ENCODE measurements around the gene SLC43A1. TPM values are rescaled to one million over a fixed set of nuclear protein-coding genes. Genes with fewer than 3 reads are reported as not detected.

The SLC43A1 gene
- total RNA-seq, 2 donors from 2014 or later: 8.4 to 9.1 TPM

DNA sequence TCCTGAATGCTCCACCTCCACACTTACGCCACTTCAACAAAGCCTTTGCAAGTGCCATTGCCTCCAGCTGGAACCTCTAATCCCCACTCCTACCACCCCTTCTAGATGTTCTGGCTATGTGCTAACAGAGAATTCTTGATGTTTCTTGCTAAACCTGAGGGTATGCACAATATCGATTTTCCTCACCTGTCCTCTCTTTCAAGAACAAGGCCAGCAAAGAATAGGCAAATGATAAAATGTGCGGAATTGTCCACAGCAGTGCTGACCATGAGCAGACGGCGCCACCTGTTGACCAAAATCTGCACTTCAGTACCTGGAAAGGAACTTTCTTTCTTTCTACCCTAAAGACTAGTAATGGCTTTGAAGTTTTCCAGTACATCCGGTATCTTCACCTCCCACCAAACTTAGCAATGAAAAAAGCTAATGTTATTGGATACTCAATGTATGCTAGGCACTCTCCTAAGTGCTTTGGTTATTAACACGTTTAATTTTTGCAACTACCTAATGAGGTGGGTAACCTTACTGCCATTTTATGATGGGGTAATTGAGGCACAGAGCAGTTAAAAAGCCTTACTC lies 11.6 kb upstream of the SLC43A1 start:
- Histone ChIP-seq H3K27ac (ENCODE audit: low read depth, low read length) (no peak overlapping the region), H3K9me3 (ENCODE audit: control insufficient read depth, low read length) (peaks cover 5% of the 10 kb centered on the region), H3K36me3 (ENCODE audit: control insufficient read depth, insufficient read depth, low read length) (peaks cover 18% of the 10 kb centered on the region), H3K4me3 (ENCODE audit: low read length) (no peak overlapping the region), H3K27me3 (ENCODE audit: control insufficient read depth, insufficient read depth, low read length, poor library complexity, severe bottlenecking) (no peaks in the 10 kb centered on the region), H3K4me1 (ENCODE audit: control insufficient read depth, insufficient read depth, low read length) (peaks cover 10% of the 10 kb centered on the region), H3K9ac (ENCODE audit: extremely low read depth, low read length, poor library complexity, severe bottlenecking) (no peak overlapping the region)
- H3K4me1 Mint-ChIP-seq: peaks cover 16% of the 10 kb centered on the region
- no peaks in the 10 kb centered on the region for H3K9me3 Mint-ChIP-seq
- H3K4me3 Mint-ChIP-seq: no peak overlapping the region
- 27 to 29% methylated on average over 6 to 7 of the region's 7 CpGs for WGBS, 2 experiments (ENCODE audit: insufficient coverage in 1 of 2, insufficient read length in 1 of 2)
- DNase-seq: peak; percentile 92
- H3K27ac Mint-ChIP-seq: peak overlapping the region; percentile 67
- no peaks in the 10 kb centered on the region for H3K27me3 Mint-ChIP-seq (ENCODE audit: insufficient read depth)
- TF ChIP-seq, protein P1, sequence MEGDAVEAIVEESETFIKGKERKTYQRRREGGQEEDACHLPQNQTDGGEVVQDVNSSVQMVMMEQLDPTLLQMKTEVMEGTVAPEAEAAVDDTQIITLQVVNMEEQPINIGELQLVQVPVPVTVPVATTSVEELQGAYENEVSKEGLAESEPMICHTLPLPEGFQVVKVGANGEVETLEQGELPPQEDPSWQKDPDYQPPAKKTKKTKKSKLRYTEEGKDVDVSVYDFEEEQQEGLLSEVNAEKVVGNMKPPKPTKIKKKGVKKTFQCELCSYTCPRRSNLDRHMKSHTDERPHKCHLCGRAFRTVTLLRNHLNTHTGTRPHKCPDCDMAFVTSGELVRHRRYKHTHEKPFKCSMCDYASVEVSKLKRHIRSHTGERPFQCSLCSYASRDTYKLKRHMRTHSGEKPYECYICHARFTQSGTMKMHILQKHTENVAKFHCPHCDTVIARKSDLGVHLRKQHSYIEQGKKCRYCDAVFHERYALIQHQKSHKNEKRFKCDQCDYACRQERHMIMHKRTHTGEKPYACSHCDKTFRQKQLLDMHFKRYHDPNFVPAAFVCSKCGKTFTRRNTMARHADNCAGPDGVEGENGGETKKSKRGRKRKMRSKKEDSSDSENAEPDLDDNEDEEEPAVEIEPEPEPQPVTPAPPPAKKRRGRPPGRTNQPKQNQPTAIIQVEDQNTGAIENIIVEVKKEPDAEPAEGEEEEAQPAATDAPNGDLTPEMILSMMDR (conservative IDR thresholded peaks at IDR 0.05): peak; percentile 99
- peaks cover 14% of the 10 kb centered on the region for H3K36me3 Mint-ChIP-seq (ENCODE audit: low read depth)

DNA sequence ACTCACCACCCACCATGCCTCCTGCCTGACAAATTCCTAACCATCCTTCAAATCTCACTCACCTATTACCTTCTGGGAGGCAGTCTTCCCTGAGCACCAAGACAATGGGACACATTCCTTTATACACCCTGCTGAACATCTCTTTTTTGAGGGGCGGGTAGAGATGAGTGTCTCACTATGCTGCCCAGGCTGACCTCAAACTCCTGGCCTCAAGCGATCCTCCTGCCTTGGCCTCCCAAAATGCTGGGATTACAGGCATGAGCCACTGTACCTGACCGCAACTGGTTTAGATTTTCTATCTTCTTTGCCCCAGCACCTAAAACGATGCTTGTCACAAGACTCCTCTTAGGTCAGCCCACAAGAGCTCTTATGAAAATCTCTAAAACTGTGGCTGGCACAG lies 7.9 kb upstream of the SLC43A1 start:
- Histone ChIP-seq H3K9me3 (ENCODE audit: control insufficient read depth, low read length) (peaks cover 5% of the 10 kb centered on the region), H3K4me3 (ENCODE audit: low read length) (no peak overlapping the region), H3K27ac (ENCODE audit: low read depth, low read length) (no peak overlapping the region), H3K9ac (ENCODE audit: extremely low read depth, low read length, poor library complexity, severe bottlenecking) (no peak overlapping the region), H3K4me1 (ENCODE audit: control insufficient read depth, insufficient read depth, low read length) (peaks cover 7% of the 10 kb centered on the region), H3K36me3 (ENCODE audit: control insufficient read depth, insufficient read depth, low read length) (peaks cover 7% of the 10 kb centered on the region), H3K27me3 (ENCODE audit: control insufficient read depth, insufficient read depth, low read length, poor library complexity, severe bottlenecking) (no peaks in the 10 kb centered on the region)
- Mint-ChIP-seq H3K36me3 (ENCODE audit: low read depth) (peaks cover 7% of the 10 kb centered on the region), H3K4me3 (no peak overlapping the region), H3K27me3 (ENCODE audit: insufficient read depth) (peaks cover 1% of the 10 kb centered on the region), H3K27ac (no peak overlapping the region), H3K9me3 (no peaks in the 10 kb centered on the region), H3K4me1 (peaks cover 10% of the 10 kb centered on the region)
- TF ChIP-seq, protein P1 (conservative IDR thresholded peaks at IDR 0.05): no peak
- WGBS, 2 experiments (ENCODE audit: insufficient coverage in 1 of 2, insufficient read length in 1 of 2): 95 to 96% methylated on average over 4 of the region's 4 CpGs
- no peak for DNase-seq

DNA sequence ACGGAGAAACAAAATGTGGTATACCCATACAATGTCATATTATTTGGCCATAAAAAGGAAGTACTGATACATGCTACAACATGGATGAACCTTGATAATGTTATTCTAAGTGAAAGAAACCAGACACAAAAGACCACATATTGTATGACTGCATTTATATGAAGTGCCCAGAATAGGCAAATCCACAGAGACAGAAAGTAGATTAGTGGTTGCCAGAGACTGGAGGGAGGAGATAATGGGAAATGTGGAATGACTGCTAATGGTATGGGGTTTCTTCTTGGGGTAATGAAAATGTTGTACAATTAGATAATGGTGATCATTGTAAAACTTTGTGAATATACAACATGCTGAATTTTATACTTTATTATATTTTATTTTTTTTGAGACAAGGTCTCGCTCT lies 5.6 kb upstream of the SLC43A1 start:
- no peak overlapping the region for H3K4me3 ChIP-seq (ENCODE audit: low read length)
- TF ChIP-seq, protein P1 (conservative IDR thresholded peaks at IDR 0.05): no peak
- peaks cover 6% of the 10 kb centered on the region for H3K36me3 Mint-ChIP-seq (ENCODE audit: low read depth)
- H3K27me3 Mint-ChIP-seq (ENCODE audit: insufficient read depth): peaks cover 18% of the 10 kb centered on the region
- H3K9me3 Mint-ChIP-seq: no peaks in the 10 kb centered on the region
- peaks cover 7% of the 10 kb centered on the region for H3K36me3 ChIP-seq (ENCODE audit: control insufficient read depth, insufficient read depth, low read length)
- H3K9me3 ChIP-seq (ENCODE audit: control insufficient read depth, low read length): peaks cover 5% of the 10 kb centered on the region
- no peaks in the 10 kb centered on the region for H3K4me1 ChIP-seq (ENCODE audit: control insufficient read depth, insufficient read depth, low read length)
- 86 to 100% methylated on average over 1 to 2 of the region's 2 CpGs for WGBS, 2 experiments (ENCODE audit: insufficient coverage in 1 of 2, insufficient read length in 1 of 2)
- H3K9ac ChIP-seq (ENCODE audit: extremely low read depth, low read length, poor library complexity, severe bottlenecking): no peak overlapping the region
- no peak for DNase-seq
- peaks cover under 1% of the 10 kb centered on the region for H3K4me1 Mint-ChIP-seq
- H3K27ac Mint-ChIP-seq: no peak overlapping the region
- no peak overlapping the region for H3K27ac ChIP-seq (ENCODE audit: low read depth, low read length)
- no peak overlapping the region for H3K4me3 Mint-ChIP-seq
- peaks cover 13% of the 10 kb centered on the region for H3K27me3 ChIP-seq (ENCODE audit: control insufficient read depth, insufficient read depth, low read length, poor library complexity, severe bottlenecking)

Measured in endodermal cell (in vitro differentiated cells).